HG02840 (cell line): Measurements from ENCODE around the gene LCT.
"Not testable (repeated sequence)": the region's sequence is repeated elsewhere in the genome, so short reads cannot be mapped to it uniquely, and the experiment has no call there.

Experiments used
- ATAC-seq: cut with Tn5 transposase; IDR thresholded peaks from one replicate; pipeline ENCODE4 v1.9.1; 2021; ENCODE audit warnings: mild to moderate bottlenecking, moderate library complexity, moderate number of reproducible peaks; ENCODE audit not compliant: unreplicated experiment, low FRiP score

The LCT gene

DNA sequence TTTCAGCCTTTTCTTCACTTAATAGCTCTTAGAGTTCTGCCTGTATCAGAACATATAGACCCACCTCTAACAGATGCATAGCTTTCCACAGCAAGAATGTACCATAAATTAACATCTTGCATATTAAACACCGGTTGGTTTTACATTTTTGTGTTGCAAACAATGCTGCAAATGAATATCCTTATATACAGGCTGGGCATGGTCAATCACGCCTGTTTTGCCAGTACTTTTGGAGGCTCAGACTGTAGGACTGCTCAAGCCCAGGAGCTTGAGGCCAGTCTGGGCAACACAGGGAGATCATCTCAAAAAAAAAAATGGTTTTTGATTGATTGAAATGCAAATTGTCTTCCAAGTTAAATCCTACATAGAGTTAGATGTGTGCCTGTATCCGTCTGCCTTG, 1.5 kb upstream of the LCT start:
- no peak for ATAC-seq

DNA sequence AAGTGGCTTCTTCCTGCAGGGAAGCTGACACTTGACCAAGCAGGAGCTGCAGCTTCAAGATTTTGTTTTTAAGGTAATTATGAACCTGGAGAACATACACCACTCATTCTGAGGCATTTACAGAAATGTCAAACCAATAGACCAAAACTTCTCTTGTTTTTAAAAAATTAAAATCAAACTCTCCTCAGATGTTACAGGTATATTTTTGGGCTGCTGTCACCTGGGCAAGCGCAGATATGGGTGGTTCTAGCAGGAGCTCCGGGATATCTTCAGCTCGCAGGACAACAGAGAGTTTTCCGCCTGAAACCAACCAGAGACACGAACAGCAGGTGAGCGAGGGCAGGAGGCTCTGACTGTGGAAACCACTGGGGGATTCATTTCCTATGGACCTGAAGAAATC, 4.1 kb downstream of the LCT start:
- ATAC-seq, result no peak

DNA sequence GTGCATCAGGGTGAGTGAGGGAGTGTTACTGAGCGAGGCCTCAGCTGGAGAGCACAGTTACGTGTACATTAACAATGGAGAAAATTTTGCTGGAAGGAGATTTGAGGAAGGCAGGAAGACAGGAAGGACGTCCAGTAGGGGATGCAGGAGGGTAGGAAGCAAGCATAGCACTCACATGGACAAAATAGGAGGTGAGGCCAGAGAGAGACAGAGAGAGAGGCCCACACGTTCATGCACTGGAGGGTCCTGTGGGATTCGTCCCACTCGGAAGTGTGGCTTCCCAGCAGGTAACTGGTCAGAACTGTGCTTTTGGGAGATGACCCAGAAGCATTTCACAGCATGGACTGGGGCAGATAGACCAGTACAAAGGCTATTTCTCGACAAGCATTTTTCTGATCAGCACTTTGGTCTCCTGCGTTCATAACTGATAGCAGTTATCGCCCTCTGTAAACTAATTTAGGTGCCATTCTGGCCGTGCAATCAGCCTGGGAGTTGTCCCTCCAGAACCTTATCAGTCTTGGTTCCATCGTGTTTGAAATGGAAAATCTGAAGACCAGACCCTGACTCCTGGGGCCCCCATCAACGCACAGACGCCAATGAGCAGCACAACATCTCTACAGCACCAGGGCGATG, 5.7 kb downstream of the LCT start:
- ATAC-seq, result no peak

DNA sequence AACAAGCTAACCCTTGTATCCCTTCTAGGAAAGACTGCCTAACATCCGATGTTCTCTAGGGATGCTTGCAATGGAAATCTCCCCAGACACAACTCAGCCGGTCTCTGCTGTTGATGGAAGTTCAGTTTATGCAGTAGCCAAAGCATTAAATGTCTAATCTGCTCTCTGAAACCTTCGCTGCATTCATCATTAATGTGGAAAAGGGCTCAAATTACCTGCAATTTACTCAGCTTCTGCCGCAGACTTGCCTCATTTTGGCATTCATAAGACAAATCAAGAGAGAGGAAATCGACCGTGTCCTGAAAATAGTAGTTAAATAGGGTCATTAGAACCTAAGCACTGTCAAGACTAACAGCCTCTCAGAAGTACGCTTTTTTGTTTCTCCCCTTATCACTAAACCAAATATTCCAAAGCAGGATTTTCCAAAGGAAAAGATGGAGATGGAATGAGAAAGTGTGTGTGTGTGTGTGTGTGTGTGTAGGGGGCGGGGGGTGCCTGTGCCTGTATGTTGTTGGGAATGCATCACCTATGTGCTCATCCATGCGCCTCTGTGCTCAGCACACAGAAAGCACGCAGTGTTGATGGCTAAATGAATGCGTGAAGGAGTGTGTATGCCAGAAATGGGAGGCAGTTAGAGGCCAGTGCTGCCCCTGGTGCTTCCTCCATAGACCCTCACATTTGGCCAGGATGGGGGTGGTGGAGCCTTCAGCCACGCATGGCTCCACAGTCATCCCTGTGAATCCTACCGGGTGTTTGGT, 7.4 kb downstream of the LCT start:
- no peak for ATAC-seq

DNA sequence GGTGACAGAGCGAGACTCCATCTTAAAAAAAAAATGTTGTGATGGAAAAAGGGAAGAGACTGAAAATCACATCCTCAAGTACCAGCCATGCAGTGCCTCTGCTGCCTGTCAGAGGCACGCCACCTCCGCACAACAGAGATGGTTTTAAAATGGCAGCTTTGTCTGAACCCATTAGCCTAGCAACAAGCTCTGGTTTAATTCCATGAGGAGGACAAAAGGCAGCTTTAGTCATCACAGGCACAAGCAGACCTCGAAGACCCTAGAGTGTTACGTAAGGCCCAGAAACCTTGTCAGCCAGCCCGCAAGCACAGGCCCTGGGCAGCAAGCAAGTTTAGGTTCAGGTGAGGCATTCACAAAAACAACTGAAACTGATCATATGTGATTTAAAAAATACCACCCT, 10.4 kb downstream of the LCT start:
- ATAC-seq, result no peak

DNA sequence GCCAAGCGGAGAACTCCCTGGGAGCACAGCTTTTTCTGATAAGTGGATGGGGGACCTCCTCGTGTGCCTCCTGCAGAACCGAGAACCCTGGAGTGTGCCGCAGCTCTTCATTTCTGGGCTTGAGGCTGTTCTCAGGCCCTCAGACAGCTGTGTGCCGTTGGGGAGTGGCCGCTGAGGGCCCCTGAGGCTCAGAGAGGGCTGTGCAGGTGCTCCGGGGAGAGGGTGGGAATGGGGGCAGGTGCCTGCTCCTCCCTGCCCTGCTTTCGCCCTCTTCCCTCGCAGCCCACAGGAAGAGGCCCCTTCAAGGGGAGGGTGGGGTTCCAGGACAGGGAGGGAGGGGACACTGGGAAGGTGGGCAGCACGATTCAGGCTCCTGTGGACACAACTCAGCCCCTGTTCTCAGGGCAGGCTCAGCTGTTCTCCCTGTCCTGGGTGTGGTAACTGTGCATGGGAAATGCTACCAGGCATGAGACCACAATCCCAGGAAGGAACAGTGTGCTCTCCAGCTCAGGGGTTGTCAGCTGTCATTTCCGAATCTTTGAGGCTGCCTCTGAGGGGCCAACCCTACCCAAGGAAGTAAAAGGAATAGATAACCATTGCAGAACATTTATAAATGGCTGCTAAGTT, 11.3 kb downstream of the LCT start:
- no peak for ATAC-seq

DNA sequence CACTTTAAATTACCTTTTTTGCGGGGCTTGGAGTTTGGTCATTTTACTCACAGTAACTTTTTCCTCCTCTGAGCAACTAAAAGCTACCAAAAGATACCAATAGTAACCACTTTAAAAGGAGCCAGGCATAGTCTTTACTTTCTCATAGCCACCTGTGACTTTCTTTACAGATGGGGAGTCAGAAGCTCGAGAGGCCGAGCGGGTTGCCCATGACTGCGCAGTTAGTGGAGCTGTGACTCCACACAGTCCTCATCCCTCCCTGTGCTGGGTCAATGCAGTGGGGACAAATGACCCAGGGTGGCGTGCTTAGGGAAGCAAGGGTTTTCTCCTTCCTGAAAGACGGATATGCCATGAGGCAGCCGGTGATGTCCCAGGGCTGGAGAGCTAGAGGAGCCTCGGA, 11.9 kb downstream of the LCT start:
- ATAC-seq, result no peak

DNA sequence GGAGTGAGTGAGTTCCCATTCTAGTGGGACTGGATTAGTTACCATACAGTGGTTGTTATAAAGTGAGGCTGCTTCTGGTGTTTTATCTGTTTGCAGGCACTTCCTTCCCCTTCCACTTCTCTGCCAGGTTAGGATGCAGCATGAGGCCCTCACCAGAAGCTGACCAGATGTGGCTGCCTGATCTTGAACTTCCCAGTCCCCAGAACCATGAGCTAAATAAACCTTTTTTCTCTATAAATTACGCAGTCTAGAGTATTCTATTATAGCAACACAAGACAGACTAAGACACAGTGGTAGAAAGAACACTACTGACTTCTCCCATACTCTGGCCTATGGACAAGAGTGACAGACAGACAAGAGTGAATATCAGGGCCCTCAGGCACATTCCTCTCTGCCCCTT, 14.1 kb downstream of the LCT start:
- no peak for ATAC-seq

DNA sequence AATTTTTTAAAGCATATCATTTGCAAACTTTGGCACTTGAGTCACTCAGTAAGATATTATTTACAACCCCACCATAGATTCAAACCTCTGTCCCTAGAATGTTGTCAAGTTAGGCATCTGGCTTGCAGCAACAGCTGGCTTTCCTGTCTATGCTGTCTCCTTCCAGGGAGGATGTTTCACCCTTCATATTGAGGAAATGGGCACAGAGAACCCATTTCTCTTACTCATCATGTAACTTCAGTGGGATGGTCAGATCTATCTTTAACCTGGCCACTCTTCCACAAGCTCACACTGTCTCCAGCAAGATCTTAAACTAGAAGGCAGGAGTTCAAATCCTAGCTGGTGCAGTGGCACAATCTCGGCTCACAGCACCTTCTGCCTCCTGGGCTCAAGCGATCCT, 15.8 kb downstream of the LCT start:
- ATAC-seq, result no peak

DNA sequence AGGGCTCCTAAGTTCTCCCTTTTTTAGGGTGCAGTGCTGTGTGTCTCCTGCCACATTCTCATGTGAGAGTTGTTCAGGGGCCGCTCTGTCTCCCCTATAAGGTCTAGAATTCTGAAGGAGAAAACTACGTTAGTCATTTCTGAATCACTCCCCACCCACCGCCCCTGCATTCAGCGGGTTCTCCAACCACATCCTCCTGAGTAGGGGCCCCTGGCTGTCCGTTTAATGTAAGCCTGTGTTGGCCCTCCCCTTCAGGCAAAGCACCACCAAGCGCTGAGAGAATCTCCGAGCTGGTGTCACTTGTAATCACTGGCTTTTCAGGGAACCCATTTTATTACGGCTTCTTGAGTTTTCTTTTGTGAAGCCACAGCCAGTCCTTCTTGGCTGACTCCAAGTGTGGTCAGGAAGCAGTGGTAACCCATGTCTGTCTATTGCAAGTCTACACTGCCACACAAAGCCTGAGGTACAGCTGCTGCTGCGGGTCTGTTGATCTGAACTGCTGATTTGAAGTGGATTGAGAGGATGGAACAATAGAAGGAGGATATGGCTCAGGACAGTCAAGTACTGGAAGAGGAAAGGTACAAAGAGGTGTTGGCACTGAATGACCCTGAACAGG, 16.9 kb downstream of the LCT start:
- peak; percentile 73 for ATAC-seq

DNA sequence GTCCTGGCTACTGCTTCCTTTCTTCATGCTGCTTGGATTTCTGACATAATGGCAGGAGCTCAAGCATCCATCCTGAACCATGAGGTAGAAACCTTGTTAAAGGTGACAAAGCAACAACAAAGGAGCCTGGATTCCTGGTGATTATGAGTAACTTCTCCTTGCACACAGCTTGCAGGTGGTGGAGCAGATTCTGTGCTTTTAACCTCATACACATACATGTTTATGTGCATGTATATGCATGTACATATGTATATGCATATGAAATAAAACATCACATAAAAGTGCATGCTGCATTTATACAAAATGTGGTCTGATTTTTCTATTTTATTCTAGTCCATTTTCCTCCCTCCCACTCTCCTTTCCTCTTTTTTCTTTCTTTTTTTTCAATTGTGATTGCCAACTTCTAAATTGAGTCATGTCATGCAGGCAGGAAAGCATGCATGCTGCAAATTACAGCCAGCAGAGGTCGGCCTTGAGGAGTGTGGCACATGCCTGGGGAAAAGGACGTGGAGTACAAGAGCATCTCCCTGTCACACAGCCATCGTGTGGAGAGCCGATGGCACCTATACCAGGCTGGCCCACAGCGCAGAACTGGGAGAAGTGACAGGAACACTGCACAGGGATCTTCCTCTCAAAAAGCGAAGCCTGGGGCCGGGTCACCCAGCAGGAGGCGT, 17.9 kb downstream of the LCT start:
- ATAC-seq, result no peak

DNA sequence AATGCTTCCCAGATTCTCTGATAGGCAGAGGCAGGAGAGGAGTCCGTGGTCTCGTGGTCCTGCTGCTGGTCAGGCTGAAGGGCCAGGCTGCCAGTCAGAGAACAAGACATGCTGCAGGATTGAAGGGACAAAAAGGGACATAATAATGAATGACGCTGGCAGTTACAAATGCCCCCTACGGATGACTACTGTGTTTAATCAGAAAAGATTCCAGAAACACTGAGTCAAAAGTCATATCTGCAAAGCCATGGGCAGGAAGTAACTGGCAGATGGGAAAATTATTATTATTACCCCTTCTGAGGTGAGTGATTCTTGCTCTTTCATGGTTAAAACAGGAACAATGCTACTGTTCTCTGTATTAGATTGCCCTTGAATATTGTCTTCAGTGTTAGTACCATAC, 19.0 kb downstream of the LCT start:
- no peak for ATAC-seq

DNA sequence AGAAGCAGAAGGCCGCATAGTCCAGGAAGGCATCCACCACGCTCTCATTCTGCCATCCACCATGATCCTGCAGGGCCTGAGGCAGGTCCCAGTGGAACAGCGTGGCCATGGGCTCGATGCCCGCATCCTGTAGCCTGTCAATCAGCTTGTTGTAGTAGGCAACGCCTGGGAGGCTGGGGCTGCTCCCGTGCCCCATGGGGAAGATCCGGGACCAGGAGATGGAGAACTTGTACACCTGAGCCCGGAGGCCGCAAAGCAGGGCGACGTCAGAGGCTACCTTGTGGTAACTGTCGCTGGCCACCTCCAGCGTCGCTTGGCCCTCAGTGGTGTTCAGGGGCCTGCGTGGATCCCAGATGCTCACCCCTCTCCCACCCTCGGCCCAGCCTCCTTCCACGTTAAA, 19.5 kb downstream of the LCT start:
- no peak for ATAC-seq

DNA sequence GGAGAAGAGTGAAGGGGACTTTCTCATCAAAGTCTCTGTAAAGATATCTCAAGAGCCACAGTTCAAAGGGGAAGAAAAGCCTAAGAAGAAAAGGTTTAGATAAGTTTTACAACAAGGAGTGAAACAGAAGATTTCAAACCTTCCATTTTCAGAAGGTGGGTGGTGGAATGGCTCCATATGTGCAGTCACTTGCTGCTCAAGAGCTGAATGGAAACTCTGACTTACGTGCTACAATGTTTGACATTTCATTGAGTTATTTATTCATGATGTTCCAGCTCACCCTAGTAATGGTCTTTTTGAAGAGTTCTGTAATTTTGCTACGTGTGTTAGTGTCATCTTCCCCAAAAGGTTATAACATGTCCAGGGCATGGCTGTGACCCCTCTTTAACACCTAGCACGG, 21.7 kb downstream of the LCT start:
- no peak for ATAC-seq

DNA sequence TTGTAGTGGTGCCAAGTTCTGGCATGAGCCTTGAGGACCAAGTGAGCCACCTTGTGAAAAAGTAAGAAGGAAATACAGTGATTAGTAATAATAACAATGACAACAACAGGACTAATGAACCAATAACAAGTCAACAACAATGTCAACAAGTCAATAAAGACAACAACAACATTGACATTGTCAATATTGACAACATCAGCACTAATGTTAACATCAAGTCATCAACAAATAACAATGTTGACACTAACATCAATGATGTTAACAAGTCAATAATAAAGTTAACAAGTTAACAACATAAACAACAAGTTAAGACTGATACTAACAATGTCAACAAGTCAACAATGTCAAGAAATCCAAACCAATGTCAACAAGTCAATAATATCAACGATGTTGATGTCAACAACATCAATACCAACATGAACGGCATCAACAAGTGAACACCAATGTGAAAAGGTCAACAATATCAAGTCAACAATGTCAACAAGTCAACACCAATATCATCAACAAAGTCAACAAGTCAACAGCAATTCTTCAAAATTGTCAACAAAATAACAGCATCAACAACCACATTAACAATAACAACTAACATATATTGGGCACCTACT, 24.0 kb downstream of the LCT start:
- no peak for ATAC-seq

DNA sequence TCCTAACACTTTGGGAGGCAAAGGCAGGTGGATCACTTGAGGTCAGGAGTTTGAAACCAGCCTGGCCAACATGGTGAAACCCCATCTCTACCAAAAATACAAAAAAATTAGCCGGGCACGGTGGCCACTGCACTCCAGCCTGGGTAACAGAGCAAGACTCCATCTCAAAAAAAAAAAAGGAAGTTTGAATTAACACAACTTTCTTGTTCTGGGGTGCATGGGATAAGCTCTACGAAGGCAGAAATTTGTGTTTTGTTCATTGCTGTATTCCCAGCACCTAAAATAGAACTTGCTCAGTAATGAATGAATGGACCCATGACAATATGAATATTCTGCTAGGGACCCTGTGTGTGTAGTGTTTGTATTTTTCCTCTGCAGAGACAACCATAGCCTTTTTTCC, 29.1 kb downstream of the LCT start:
- not testable (repeated sequence) for ATAC-seq

DNA sequence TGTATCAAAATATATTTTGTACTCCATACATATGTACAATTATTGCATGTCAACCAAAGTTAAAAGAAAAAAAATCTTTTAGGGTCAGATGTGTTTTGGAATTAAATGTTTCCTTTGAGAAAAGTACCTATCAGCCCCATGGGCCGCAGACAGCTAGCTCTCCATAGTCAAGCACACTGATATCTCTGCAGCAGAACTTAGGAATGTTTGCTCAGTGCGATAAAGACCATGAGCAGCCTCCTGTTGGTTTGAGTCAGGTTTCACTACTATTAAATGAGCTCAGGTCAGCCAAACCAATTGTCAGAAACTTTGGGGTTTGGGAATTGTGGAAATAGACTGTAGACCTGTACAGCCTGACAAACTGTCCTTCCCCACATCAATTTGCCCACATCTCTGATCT, 33.7 kb downstream of the LCT start:
- ATAC-seq, result no peak

DNA sequence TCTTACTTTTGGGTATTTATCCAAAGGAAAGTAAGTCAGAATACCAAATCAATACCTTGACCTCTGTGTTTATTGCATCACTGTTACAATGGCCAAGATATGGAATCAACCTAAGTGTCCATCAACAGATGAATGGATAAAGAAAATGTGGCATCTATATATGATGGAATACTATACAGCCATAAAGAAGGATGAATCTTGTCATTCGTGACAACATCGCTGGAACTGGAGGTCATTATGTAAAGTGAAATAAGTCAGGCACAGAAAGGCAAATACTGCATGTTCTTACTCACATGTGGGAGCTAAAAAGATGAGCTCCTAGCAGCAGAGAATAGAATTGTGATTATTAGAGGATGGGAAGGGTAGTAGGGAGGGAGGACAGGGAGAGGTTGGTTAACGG, 34.6 kb downstream of the LCT start:
- ATAC-seq, result no peak

DNA sequence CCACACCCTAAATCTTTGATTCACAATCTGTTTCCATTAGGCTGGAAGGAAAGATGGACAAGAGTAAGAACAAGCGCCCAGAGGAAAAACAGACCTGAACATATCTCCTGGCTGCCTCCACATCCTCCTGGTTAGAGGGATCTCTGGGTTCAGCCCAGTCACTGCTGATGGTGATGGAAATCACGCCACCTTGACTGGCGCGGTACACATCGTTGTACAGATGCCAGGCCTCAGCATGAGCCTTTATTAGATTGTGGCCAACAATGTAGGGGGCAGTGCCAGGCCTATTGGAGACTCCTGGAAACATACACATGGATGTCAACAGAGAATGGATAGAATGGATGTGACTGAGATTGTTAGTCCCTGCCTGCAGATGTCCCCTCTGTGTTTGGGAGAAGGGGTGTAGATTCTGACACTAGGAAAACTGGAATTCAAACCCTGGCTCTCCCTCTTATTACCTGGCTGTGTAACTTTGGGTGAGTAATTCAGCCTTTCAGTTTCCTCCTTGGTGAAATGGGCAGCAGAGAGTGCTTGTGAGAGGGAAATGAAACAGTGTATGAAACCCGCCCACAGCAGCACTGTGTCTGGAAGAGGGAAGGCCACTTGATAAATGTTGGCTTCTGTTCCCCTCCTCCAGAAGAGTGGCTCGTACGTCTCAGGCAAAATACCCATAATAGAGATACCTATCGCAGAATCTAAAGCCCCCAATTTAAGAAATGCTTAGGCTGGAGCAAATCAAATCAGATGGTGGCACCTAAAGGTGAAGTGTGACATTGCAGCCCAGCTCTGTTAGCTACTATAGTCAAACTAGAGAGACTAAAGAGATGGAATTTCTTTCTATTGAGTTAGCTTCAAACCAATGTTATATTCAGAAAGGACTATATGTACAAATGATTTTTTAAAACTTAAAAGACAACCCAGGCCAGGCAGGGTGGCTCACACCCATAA, 36.2 kb downstream of the LCT start:
- ATAC-seq, result no peak

DNA sequence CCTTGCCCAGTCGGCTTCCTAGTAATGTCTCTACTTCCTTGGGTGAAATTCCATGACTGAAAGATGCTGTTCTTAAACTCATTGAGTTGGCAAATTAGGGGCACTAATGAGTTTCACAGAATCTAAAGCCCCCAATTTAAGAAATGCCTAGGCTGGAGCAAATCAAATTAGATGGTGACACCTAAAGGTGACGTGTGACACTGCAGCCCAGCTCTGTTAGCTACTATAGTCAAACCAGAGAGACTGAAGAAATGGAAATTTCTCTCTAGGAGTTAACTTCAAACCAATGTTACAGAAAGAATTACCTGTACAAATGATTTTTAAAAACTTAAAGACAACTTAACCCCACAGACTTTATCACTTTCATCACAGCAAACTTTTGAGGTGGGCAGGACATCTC, 37.2 kb downstream of the LCT start:
- ATAC-seq, result no peak
